Measurements from ENCODE around the gene NLGN1. TPM values are rescaled to one million over a fixed set of nuclear protein-coding genes. Genes with fewer than 3 reads are reported as not detected.

Gene NLGN1
- total and polyA plus RNA-seq, 11 donors = 1.8 to 27.6 (median 15.5) TPM

GRCh38 chr3:173747427-173747826, 349.9 kb downstream of the NLGN1 start:
- WGBS, 4 donors = 90 to 94% (median 91%) methylated on average over 3 of the region's 3 CpGs
- no peak for ATAC-seq
- H3K9me3 ChIP-seq = no peaks in the 10 kb centered on the region
- peaks cover 0 to 8% (median 0%) of the 10 kb centered on the region in 12 donors for H3K4me1 ChIP-seq
- no peak for DNase-seq
- no peak overlapping the region for H3K27ac ChIP-seq
- no peaks in the 10 kb centered on the region for H3K36me3 ChIP-seq
- no peaks in the 10 kb centered on the region for H3K27me3 ChIP-seq
- no peak overlapping the region for H3K4me3 ChIP-seq
- TF ChIP-seq CTCF (IDR thresholded peaks at IDR 0.05) = no peak
- TF ChIP-seq POLR2A (IDR thresholded peaks at IDR 0.05) = no peak
- intact Hi-C loops (cut with DNase I) = no loop called here

- no peaks in the 10 kb centered on the region for H3K27me3 ChIP-seq
- intact Hi-C loops (cut with DNase I) = no loop called here
- no peak for ATAC-seq
- no peaks in the 10 kb centered on the region for H3K9me3 ChIP-seq
- H3K36me3 ChIP-seq = no peaks in the 10 kb centered on the region
- no peak for TF ChIP-seq POLR2A (IDR thresholded peaks at IDR 0.05)
- peaks cover 0 to 5% (median 0%) of the 10 kb centered on the region in 12 donors for H3K4me1 ChIP-seq
- H3K27ac ChIP-seq = no peak overlapping the region
- no peak for DNase-seq
- 83 to 90% (median 86%) methylated on average over 1 of the region's 1 CpG for WGBS, 4 donors
- no peak overlapping the region for H3K4me3 ChIP-seq
Observed at GRCh38 chr3:173748105-173748504, 350.6 kb downstream of the NLGN1 start.

GRCh38 chr3:173750095-173750494, 352.6 kb downstream of the NLGN1 start:
- 37 to 47% (median 43%) methylated on average over 2 of the region's 2 CpGs for WGBS, 4 donors
- Histone ChIP-seq H3K27me3 (no peaks in the 10 kb centered on the region), H3K36me3 (no peaks in the 10 kb centered on the region), H3K4me1 (no peaks in the 10 kb centered on the region), H3K4me3 (no peak overlapping the region), H3K9me3 (no peaks in the 10 kb centered on the region), H3K27ac (no peak overlapping the region)
- intact Hi-C loops (cut with DNase I) = no loop called here
- ATAC-seq (no peak), DNase-seq (no peak)
- TF ChIP-seq CTCF (IDR thresholded peaks at IDR 0.05) = no peak
- TF ChIP-seq POLR2A (IDR thresholded peaks at IDR 0.05) = no peak

- TF ChIP-seq POLR2A (IDR thresholded peaks at IDR 0.05) (no peak), CTCF (IDR thresholded peaks at IDR 0.05) (no peak)
- ATAC-seq (no peak), DNase-seq (no peak)
- intact Hi-C loops (cut with DNase I) = no loop called here
- no peaks in the 10 kb centered on the region for H3K27me3 ChIP-seq
- 77 to 92% (median 90%) methylated on average over 1 of the region's 1 CpG for WGBS, 4 donors
- no peaks in the 10 kb centered on the region for H3K9me3 ChIP-seq
- no peaks in the 10 kb centered on the region for H3K4me1 ChIP-seq
- no peak overlapping the region for H3K4me3 ChIP-seq
- H3K27ac ChIP-seq = no peak overlapping the region
- H3K36me3 ChIP-seq = no peaks in the 10 kb centered on the region
Observed at GRCh38 chr3:173750591-173750990, 353.0 kb downstream of the NLGN1 start.

- DNase-seq (no peak), ATAC-seq (no peak)
- H3K36me3 ChIP-seq = no peaks in the 10 kb centered on the region
- H3K27ac ChIP-seq = no peak overlapping the region
- intact Hi-C loops (cut with DNase I) = no loop called here
- no peaks in the 10 kb centered on the region for H3K9me3 ChIP-seq
- H3K27me3 ChIP-seq = no peaks in the 10 kb centered on the region
- no peaks in the 10 kb centered on the region for H3K4me1 ChIP-seq
- no peak overlapping the region for H3K4me3 ChIP-seq
- TF ChIP-seq POLR2A (IDR thresholded peaks at IDR 0.05) (no peak), CTCF (IDR thresholded peaks at IDR 0.05) (no peak)
Observed at GRCh38 chr3:173753593-173753992, 356.0 kb downstream of the NLGN1 start.

All from heart left ventricle (tissue), 16 donors.